Panc1 (cell line): Measurements from ENCODE around the gene DSCAML1.

ENCODE experiments used
- POLR2AphosphoS5 ChIP-seq: IDR thresholded peaks from 2 replicates; pipeline ENCODE4 v1.6.1; 2012; ENCODE audit warnings: mild to moderate bottlenecking, low read depth, low read length, moderate library complexity
- TF ChIP-seq, protein P1 (sequence below): fragments of 450-650 bp; IDR thresholded peaks from 2 replicates; pipeline ENCODE4 v1.5.1; 2017; ENCODE audit warnings: mild to moderate bottlenecking

DNA sequence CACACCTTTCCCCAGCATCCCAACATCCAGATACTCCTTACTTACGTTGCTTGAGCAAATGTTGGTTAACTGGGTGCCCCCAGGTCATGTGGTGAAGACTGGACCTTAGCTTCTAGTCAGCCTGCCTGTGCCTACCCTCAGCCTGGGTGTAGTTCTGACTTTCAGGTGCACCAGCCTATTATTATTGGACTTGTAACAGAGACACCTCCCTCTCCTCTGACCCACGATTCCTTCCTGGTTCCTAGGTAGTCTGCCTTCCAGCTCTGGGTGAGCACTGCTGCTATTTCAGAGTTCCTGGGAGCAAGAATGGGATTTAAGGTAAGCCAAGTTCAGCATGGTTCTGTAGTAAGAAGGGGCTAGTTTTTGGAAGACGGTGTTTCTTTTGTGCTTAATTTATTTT lies 138.2 kb downstream of the DSCAML1 start:
- TF ChIP-seq, protein P1, sequence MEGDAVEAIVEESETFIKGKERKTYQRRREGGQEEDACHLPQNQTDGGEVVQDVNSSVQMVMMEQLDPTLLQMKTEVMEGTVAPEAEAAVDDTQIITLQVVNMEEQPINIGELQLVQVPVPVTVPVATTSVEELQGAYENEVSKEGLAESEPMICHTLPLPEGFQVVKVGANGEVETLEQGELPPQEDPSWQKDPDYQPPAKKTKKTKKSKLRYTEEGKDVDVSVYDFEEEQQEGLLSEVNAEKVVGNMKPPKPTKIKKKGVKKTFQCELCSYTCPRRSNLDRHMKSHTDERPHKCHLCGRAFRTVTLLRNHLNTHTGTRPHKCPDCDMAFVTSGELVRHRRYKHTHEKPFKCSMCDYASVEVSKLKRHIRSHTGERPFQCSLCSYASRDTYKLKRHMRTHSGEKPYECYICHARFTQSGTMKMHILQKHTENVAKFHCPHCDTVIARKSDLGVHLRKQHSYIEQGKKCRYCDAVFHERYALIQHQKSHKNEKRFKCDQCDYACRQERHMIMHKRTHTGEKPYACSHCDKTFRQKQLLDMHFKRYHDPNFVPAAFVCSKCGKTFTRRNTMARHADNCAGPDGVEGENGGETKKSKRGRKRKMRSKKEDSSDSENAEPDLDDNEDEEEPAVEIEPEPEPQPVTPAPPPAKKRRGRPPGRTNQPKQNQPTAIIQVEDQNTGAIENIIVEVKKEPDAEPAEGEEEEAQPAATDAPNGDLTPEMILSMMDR, result no peak
- TF ChIP-seq POLR2AphosphoS5, result no peak
